ENCODE data around the gene RRAS2.
"Not testable (repeated sequence)": the region's sequence is repeated elsewhere in the genome, so short reads cannot be mapped to it uniquely, and the experiment has no call there.

Gene RRAS2

DNA sequence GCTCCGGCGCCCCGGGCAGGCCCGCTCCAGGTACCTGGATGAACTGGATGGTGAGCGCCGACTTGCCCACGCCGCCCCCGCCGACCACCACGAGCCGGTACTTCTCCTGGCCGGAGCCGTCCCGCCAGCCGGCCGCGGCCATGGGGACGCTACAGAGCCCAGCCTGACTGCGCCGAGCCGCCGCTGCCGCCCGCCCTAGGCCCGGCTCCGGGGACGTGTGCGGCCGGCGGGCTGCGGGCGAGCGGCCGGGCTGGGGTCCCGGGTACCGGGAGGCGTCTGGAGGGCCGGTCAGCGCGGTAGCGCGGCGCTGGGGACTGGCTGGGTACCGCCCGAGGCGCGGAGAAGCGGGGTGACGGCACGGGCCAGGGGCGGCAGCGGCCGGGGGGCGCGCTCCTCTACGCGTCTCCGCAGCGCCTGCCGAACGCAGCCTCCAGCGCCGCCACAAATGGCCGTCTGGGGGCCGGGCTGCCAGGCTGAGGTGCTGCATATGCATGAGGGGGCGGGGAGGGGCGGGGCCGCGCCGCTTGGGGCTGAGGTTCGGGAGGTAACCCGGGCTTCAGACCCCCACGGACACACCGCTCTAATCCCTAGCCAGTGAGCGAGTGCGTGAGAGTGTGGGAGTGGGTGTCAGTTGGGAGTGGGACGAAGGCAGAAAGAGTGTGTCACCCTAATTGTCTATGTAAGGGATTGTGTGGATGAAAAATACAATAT, at the start of gene RRAS2:
Gene RRAS2, minus strand, starts transcription at position 455 of the 711 bp plus-strand sequence. Its CDS starts 313 bp downstream, at position 142.
- intact Hi-C loops (cut with DNase I), result no loop called here
- DNase-seq, result peak; percentile 21 to 88 (median 72)

DNA sequence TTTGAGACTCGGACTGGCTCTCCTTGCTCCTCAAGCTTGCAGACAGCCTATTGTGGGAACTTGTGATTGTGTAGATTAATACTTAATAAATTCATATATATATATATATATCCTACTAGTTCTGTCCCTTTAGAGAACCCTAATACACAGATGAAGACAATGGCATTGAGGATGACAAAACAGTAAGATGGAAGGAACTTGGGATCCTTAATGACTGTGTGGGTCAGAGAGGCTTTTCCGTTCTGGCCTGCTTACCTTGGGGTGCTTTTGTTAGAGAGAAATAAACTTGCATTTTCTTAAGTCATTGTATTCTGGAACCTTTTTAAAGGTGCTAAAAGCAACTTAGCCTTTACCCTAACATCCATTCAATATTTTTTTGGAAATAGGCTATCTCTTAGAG, 49.6 kb upstream of the RRAS2 start:
- intact Hi-C loops (cut with DNase I), result no loop called here
- DNase-seq, result no peak

DNA sequence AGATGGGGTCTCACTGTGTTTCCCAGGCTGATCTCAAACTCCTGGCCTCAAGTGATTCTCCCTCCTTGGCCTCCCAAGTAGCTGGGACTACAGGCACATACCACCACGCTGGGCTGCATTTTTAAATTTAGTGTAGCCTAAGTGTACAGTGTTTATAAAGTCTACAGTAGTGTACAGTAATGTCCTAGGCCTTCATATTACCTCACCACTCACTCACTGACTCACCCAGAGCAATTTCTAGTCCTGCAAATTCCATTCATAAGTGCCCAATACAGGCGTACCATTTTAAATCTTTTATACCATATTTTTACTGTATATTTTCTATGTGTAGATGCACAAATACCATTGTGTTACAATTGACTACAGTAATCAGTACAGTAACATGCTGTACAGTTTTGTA, 47.1 kb upstream of the RRAS2 start:
- intact Hi-C loops (cut with DNase I); DNase-seq: not testable (repeated sequence)

DNA sequence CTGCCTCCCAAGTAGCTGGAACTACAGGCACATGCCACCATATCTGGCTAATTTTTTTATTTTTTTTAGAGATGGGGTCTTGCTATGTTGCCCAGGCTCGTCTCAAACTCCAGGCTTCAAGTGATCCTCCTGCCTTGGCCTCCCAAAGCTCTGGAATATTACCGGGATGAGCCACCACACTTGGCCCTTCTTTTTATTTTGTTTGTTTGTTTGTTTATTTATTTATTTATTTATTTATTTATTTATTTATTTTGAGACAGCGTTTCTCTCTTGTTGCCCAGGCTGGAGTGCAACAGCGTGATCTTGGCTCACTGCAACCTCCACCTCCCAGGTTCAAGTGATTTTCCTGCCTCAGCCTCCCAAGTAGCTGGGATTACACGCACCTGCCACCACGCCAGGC, 44.5 kb upstream of the RRAS2 start:
- intact Hi-C loops (cut with DNase I); DNase-seq: not testable (repeated sequence)

DNA sequence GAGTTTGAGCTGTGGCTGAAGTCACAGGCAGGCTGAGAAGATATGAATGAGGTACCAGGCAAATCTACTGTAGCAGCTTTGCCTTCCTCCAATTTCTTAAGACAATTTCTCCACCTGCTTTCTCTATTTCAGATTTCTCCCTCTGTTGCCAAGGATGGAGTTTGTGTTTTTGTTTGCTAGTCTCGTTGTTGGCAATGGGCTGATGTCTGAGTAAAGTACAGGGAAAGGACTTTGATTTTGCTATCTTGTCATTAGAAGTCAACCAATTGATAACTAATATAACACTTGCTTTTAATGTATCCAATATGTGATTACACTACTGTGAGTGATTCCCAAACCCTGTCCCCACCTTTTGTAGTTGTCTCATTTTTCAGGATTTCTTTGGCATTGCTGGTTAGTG, 40.1 kb upstream of the RRAS2 start:
- intact Hi-C loops (cut with DNase I), result no loop called here
- DNase-seq, result no peak

DNA sequence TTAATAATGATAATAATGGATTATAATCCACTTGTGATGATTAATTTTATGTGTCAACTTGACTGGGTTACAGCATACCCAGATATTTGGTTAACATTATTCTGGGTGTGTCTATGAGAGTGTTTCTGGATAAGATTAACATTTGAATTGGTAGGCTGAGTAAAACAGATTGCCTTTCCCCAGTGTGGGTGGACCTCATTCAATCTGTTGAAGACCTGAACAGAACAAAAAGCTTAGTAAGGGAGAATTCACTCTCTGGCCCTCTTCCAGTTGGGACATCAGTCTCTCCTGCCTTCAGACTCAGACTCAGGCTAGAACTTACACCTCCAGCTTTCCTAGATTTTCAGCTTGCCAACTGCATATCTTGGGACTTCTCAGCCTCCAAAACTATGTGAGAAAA, 37.3 kb upstream of the RRAS2 start:
- intact Hi-C loops (cut with DNase I), result no loop called here
- DNase-seq, result no peak

DNA sequence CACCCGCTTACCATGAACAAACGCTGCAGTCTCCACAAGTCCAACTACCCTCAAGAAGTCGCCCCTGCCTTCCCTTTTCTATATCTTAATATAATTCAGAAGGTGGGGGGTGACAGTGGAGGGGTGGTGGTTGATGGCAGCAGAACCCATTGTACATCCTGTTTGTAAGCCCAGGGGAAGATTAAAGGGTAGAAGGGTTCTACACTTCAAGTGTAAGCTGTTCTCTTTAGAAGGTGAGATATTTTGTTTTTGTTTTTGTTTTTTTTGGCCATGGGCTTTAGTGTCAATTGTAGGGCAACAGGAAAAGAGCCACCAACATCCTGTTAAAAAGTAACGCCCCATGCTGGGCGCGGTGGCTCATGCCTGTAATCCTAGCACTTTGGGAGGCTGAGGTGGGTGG, 34.9 kb upstream of the RRAS2 start:
- intact Hi-C loops (cut with DNase I), result no loop called here

DNA sequence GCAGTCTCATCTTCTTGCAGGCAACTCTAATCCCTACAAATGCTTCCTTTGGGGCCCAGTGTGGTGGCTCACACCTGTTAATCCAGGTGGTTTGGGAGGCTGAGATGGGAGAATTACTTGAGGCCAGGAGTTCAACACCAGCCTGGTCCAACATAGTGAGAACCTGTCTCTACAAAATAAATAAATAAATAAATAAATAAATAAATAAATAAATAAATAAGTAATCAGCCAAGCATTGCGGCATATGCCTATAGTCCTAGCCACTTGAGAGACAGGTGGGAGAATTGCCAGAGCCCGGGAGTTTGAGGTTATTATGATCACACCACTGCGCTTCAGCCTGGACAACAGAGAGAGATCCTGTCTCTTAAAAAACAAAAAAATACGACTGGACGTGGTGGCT, 34.1 kb upstream of the RRAS2 start:
- intact Hi-C loops (cut with DNase I), result no loop called here
- DNase-seq, result no peak

More for the DNA sequence above, 34.9 kb upstream of the RRAS2 start:
- DNase-seq, result no peak

DNA sequence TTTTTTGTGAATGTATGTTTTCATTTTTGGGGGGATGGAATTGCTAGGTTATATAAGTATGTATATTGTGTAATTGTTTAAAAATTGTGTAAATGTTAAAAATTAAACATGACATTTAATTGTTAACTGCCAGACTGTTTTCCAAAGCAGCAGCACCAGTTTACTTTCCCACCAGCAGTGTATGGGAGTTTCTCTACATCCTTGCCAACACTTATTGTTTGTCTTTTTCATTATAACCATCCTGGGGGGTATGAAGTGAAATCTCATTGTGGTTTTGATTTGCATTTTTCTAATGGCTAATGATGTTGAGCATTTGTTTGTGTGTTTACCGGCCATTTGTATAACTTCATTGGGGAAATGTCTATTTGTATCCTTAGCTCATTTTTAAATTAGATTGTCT, 31.7 kb upstream of the RRAS2 start:
- no peak for DNase-seq
- intact Hi-C loops (cut with DNase I), result no loop called here

DNA sequence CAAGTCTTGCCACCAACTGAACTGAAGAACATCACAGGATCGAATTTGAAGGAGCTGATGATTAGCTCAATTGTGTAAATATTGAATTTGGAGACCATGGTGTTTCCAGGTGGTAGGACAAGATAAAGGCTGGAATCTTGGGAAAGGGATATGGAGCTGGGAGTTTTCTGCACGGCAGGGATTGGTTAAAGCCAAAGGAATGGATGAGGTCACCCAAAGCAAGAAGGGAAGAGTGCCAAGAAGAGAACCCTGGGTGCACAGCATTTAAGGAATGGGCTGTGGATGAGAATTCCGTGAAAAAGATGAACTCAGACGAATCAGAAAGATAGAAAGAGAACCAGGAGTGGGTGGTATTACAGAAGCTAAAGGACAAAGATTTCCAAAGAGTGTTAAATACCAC, 29.4 kb upstream of the RRAS2 start:
- DNase-seq, result no peak
- intact Hi-C loops (cut with DNase I), result no loop called here

DNA sequence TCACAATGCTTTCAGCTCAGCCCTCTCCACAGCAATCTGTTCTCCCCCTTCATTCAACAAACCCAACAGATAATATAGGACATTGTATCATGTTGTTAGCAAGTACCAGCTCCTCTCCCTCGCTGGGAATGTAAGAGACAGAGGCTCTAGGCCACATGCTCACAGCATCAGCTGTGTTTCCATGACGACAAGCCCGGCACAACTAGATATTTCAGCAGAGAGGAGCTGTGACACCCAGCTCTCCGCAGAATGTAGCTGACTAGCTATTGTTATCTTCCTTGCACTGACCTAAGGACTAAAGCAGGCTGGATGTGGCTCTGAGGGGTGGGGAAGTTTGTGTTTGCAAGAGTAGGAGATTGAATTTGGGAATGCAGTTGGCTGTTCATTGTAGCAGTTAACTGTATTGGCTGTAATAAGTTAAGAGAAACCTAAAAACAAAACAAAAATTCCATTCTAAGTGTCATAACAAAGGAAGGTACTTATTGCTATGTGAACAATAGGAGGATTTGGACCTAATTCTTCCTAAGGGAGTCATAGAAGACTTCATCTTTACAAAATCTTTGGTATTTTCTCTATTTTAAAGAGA, 28.0 kb upstream of the RRAS2 start:
- DNase-seq, result peak; percentile 48 to 95 (median 84)
- intact Hi-C loops (cut with DNase I), result no loop called here

DNA sequence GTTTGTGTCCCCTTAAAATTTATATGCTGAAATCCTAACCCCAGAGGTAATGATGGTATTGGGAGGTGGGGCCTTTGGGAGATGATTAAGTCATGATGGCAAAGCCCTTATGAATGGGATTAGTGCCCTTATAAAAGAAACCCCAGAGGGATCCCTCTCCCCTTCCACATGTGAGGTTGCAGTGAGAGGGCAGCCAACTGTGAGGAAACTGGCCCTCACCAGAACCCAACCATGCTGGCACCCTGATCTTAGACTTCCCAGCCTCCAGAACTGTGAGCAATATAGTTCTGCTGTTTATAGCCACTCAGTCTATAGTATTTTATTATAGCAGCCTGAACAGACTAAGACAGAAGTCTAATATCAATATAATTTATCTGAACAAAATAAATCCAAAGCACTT, 27.1 kb upstream of the RRAS2 start:
- intact Hi-C loops (cut with DNase I), result no loop called here
- DNase-seq, result no peak

DNA sequence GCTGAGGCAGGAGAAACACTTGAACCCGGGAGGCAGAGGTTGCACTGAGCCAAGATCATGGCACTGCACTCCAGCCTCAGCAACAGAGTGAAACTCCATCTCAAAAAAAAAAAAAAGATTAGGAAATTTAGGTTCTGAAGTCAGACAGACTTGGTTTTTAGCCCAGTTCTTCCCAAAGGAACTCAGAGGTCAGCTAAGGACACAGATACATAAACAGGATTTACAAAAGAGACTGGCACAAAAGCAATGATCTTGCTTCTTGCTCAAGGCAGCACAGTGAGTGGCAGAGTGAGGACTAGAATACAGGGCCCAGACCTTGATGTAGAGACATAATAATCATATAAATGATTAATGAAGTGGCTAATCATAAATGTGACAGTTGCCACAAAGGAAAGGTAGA, 25.4 kb upstream of the RRAS2 start:
- intact Hi-C loops (cut with DNase I), result no loop called here
- no peak for DNase-seq

DNA sequence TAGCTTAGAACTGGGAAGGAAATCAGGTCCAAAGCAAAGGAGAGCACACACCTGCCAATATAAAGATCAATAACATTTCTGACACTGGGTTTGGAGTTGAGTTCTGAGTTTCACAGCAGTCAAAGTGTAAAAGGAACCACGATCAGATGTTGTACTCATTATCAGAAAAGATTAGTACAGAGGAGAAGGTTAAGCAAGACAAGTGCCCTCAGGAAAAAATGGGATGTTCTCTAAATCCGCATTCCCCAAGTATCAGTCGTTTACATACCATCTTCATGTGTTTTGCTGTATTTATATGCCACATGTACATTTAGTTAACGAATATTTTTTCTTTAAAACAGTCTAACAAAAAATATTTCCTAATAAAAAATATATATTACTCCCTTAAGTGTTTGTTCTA, 23.0 kb upstream of the RRAS2 start:
- intact Hi-C loops (cut with DNase I), result no loop called here
- DNase-seq, result no peak

DNA sequence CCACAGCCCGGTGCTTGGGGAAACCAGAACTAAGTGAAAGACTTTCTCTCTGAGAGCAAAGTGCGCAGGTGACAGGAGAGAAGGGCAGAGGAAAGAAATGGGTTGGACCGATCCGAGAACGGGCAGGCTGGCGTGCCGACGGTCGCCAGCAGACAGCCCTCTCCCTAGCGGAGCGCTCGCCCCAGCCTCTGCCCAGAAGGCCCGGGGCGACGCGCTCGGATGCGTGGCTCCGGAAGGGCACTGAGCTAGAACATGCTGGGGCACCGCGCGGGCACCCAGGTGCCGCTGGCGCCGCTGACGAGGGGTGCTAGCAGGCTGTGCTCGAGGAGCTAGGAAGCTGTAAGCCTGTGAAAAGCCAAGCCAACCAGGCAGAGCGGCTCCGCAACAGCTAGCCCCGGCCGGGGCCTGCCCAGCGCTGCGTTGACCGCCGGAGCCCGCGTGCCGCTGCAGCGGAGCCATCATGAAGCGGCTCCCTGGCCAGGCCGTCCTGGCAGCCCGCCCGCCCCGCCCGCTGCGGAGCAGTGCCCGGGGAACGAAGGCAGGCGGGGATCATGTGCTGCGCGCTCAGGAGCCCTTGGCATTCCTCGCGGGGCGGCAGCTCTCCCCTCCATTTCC, 22.1 kb upstream of the RRAS2 start:
- intact Hi-C loops (cut with DNase I), result no loop called here
- DNase-seq, result peak; percentile 34 to 87 (median 76)

DNA sequence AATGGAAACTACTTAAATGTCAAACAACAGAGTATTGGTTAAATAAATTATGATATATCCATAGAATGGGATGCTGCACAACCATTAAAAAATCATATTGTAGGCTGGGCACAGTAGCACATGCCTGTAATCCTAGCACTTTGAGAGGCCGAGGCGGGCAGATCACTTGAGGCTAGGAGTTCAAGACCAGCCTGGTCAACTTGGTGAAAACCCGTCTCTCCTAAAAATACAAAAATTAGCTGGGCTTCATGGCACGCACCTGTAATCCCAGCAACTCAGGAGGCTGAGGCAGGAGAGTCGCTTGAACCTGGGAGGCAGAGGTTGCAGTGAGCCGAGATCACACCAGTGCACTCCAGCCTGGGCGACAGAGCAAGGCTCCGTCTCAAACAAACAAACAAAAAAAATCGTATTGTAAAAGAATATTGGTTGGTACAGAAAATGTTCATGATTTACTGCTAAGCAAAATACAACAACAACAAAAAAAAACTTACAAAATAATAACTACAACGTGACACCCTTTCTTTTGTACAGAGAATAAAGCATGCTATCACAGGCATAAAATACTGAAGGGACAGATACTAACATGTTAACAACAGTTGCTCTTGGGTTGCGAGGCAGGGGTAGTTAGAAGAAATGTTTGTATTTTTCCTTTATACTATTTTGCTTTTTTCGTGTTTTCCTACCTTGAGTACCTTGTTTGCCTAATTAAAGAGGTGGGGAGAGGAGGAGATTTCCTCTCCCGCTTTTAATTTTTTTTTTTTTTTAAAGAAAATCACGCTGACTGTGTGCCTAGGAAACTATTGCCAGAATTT, 21.3 kb upstream of the RRAS2 start:
- no peak for DNase-seq
- intact Hi-C loops (cut with DNase I), result no loop called here

DNA sequence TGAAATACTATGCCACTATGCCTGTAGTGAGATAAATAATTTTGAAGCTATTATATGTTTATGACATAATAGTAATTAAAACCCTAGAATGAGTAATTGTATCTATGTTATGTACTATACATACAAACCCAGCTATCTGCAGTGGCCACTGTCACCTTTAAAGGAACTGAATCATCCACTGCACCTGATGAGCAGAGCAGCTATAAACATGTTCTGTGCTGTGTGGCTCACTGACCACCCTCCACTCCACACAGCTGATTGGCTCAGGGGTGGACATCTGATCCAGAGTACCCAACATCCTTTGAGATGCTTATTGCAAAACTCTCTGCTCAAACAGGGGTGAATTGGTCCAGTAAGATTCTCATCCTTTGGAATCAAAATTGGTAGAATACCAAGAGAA, 19.2 kb upstream of the RRAS2 start:
- DNase-seq, result no peak
- intact Hi-C loops (cut with DNase I), result no loop called here

DNA sequence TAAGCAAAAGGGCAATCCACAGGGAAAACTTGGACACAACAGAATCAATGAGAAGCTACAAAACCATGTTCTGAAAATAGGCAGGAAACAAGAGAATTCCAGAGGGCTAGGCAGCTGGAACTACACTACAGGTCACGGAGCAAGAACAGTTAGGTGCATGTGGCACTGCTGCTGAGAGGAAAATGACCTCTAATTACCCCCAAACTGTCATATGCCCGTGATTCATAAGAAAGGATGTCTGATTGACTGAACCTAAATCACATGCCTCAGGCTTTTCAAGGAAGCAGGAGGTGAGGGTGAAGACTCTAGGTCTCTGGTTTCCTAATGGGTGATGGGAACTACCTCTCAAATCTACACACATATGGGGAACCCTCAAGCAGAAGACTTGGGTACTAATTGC, 17.9 kb upstream of the RRAS2 start:
- DNase-seq, result no peak
- intact Hi-C loops (cut with DNase I), result no loop called here

DNA sequence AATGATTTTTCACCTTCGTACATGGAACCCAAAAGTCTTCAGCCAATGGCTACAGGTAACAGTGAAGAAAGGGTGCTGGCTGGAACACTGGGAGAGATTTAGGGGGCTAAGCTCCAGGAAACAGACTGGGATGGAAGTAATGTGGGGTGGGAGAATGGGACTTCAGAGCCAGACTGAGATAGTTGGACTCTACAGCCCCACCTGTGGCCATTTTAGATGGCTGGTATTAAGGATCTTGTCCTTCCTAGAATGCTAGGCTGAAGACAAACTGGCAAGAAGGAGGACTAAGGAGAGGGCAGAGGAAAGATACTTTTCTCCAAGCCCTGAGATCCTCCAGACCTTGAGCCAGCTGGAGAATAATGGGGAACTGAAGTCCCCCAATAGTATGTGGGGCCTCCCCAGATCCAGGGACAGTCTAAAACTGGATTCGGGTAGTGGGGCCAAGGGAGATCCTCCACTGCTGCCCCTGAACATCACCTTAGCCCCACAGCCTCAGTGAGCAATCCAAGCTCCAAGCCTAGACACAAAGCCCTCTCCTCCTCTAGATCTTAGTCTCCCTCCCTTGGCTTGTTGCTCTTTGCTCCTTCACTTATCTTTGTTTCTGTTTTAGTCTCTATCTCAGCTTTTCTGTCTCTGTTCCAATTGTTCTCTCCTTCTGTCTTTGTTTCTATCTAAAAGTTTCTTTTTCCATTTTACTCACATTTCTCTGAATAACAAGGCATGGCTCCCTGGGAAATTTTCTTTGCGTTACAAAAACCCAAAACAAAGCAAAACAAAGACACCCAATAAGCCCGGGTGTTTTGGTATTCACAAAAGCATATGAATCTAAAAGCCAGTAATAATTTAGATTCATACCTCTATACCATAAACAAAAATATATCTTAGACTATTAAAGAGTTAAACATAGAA, 16.2 kb upstream of the RRAS2 start:
- intact Hi-C loops (cut with DNase I), result no loop called here

More for the DNA sequence above, 16.2 kb upstream of the RRAS2 start:
- DNase-seq, result no peak
